Left ventricle myocardium inferior (tissue), 1 donor: ENCODE measurements around the gene DYNLT2. TPM values are rescaled to one million over a fixed set of nuclear protein-coding genes. Genes with fewer than 3 reads are reported as not detected.

ENCODE experiments used
- DNase-seq: peaks from one replicate; pipeline ENCODE4 v3.0.0-alpha.2; 2020
- H3K27ac ChIP-seq: fragments of 200-600 bp; replicated peaks from 2 replicates; pipeline ENCODE4 v1.8.0; 2021
- H3K27me3 ChIP-seq: fragments of 200-600 bp; 2 replicates; pipeline ENCODE4 v1.8.0; 2021; ENCODE audit warnings: low read depth
- H3K36me3 ChIP-seq: fragments of 200-600 bp; 2 replicates; pipeline ENCODE4 v1.8.0; 2021
- H3K4me1 ChIP-seq: fragments of 200-600 bp; 2 replicates; pipeline ENCODE4 v1.8.0; 2021
- H3K4me3 ChIP-seq: fragments of 200-600 bp; 2 replicates; pipeline ENCODE4 v1.8.0; 2021; ENCODE audit warnings: mild to moderate bottlenecking, moderate library complexity
- H3K9me3 ChIP-seq: fragments of 200-600 bp; replicated peaks from 2 replicates; pipeline ENCODE4 v1.8.0; 2021
- CTCF ChIP-seq: fragments of 200-600 bp; IDR thresholded peaks from 2 replicates; pipeline ENCODE4 v1.8.0; 2021; ENCODE audit warnings: antibody characterized with exemption, mild to moderate bottlenecking, borderline replicate concordance
- intact Hi-C: fragments of 100-400 bp; cut with micrococcal nuclease; formaldehyde crosslinking; loops from one replicate; pipeline ENCODE4 v1.11.0; 2022
- total RNA-seq: library from RNA; stranded (reverse); fragmentation: NEBNext Ultra II Directional; extraction: Animal tissue kit (Norgen Biotek cat#: 25700); gene quantifications from one replicate; pipeline ENCODE4 v1.2.1, GENCODE V29; 2021
- donor health status: DM: no; HTN: yes; CAD: no; lungs with severe emphysema.

Gene DYNLT2
- total RNA-seq, 1 donor from 2014 or later: 0.66 TPM

GRCh38 chr6:169746556-169746955 is 4.8 kb downstream of the DYNLT2 start:
- no peak for DNase-seq
- H3K9me3 ChIP-seq: peaks cover 10% of the 10 kb centered on the region

GRCh38 chr6:169745405-169745804 is 6.0 kb downstream of the DYNLT2 start:
- H3K36me3 ChIP-seq: no peaks in the 10 kb centered on the region
- H3K4me1 ChIP-seq: peaks cover 8% of the 10 kb centered on the region
- H3K27me3 ChIP-seq: no peaks in the 10 kb centered on the region
- intact Hi-C loops: no loop called here
- H3K4me3 ChIP-seq: no peak overlapping the region
- DNase-seq: no peak
- TF ChIP-seq CTCF: no peak
- peaks cover 10% of the 10 kb centered on the region for H3K9me3 ChIP-seq
- no peak overlapping the region for H3K27ac ChIP-seq

More at GRCh38 chr6:169746556-169746955, 4.8 kb downstream of the DYNLT2 start:
- no peak overlapping the region for H3K4me3 ChIP-seq
- TF ChIP-seq CTCF: no peak
- no peak overlapping the region for H3K27ac ChIP-seq
- peaks cover 18% of the 10 kb centered on the region for H3K4me1 ChIP-seq
- intact Hi-C loops: no loop called here
- no peaks in the 10 kb centered on the region for H3K36me3 ChIP-seq
- H3K27me3 ChIP-seq: no peaks in the 10 kb centered on the region

GRCh38 chr6:169741344-169741743 is 10.0 kb downstream of the DYNLT2 start:
- Histone ChIP-seq H3K4me3 (no peak overlapping the region), H3K4me1 (peaks cover 8% of the 10 kb centered on the region), H3K27me3 (no peaks in the 10 kb centered on the region), H3K36me3 (no peaks in the 10 kb centered on the region), H3K27ac (no peak overlapping the region), H3K9me3 (peaks cover 10% of the 10 kb centered on the region)
- no peak for TF ChIP-seq CTCF
- DNase-seq: no peak
- intact Hi-C loops: no loop called here

- intact Hi-C loops: no loop called here
- Histone ChIP-seq H3K4me3 (no peak overlapping the region), H3K27me3 (peaks cover 7% of the 10 kb centered on the region), H3K36me3 (no peaks in the 10 kb centered on the region), H3K27ac (no peak overlapping the region), H3K9me3 (no peaks in the 10 kb centered on the region), H3K4me1 (peaks cover 8% of the 10 kb centered on the region)
- DNase-seq: no peak
- TF ChIP-seq CTCF: no peak
Observed at GRCh38 chr6:169738976-169739529, 12.3 kb downstream of the DYNLT2 start.

GRCh38 chr6:169738204-169738975 is 13.0 kb downstream of the DYNLT2 start:
- Histone ChIP-seq H3K27me3 (peaks cover 7% of the 10 kb centered on the region), H3K27ac (no peak overlapping the region), H3K9me3 (no peaks in the 10 kb centered on the region), H3K36me3 (no peaks in the 10 kb centered on the region), H3K4me3 (no peak overlapping the region), H3K4me1 (peaks cover 8% of the 10 kb centered on the region)
- TF ChIP-seq CTCF: no peak
- intact Hi-C loops: no loop called here
- DNase-seq: no peak
